Keratinocyte (primary cell): ENCODE data around the gene ZFP91. TPM values are rescaled to one million over a fixed set of nuclear protein-coding genes. Genes with fewer than 3 reads are reported as not detected.

Source experiments
- DNase-seq: peaks from one replicate; pipeline ENCODE4 v3.0.0-alpha.2; 2011; ENCODE audit warnings: low read depth, missing footprints, low spot score
- FAIRE-seq: peaks from 2 replicates; lab custom pipeline; 2011; peaks lifted over from hg19 to GRCh38; lab: Jason Lieb, UNC
- H2AFZ ChIP-seq: 2 replicates; pipeline ENCODE4 v1.6.0; 2012; ENCODE audit warnings: low read length, control low read depth, inconsistent platforms; ENCODE audit not compliant: control insufficient read depth
- H3K27ac ChIP-seq: 2 replicates; pipeline ENCODE4 v1.5.1; 2011; ENCODE audit warnings: low read length; ENCODE audit not compliant: control insufficient read depth, insufficient read depth
- H3K27me3 ChIP-seq: 3 replicates; pipeline ENCODE4 v1.6.0; 2011; ENCODE audit warnings: low read length; ENCODE audit not compliant: control insufficient read depth, insufficient read depth; ENCODE audit errors: extremely low read depth
- H3K36me3 ChIP-seq, 2 experiments: 2 replicates in 1 of 2; 3 replicates in 1 of 2; pipeline ENCODE4 v1.5.1; 2011; ENCODE audit warnings: low read length in 2 of 2, mild to moderate bottlenecking in 1 of 2; ENCODE audit not compliant: control insufficient read depth in 2 of 2, insufficient read depth in 2 of 2; ENCODE audit errors: extremely low read depth in 1 of 2
- H3K4me1 ChIP-seq: 3 replicates; pipeline ENCODE4 v1.5.1; 2011; ENCODE audit warnings: low read length; ENCODE audit not compliant: control insufficient read depth, insufficient read depth; ENCODE audit errors: extremely low read depth
- H3K4me2 ChIP-seq: 3 replicates; pipeline ENCODE4 v1.6.0; 2011; ENCODE audit warnings: low read depth, low read length; ENCODE audit not compliant: control insufficient read depth, insufficient read depth; ENCODE audit errors: extremely low read depth
- H3K4me3 ChIP-seq, 3 experiments: fragments of 200-600 bp in 1 of 3; sonication (generic) in 1 of 3; 2 replicates in 2 of 3; 3 replicates in 1 of 3; pipeline ENCODE4 v1.5.1; 2011 to 2016; ENCODE audit warnings: low read length in 3 of 3, mild to moderate bottlenecking in 3 of 3, control low read depth in 2 of 3, inconsistent platforms in 1 of 3, low read depth in 1 of 3, mixed read lengths in 1 of 3, mixed run types in 1 of 3, moderate library complexity in 1 of 3; ENCODE audit not compliant: control insufficient read depth in 2 of 3, insufficient read depth in 2 of 3; ENCODE audit errors: extremely low read depth in 1 of 3
- H3K79me2 ChIP-seq: 2 replicates; pipeline ENCODE4 v1.6.0; 2012; ENCODE audit warnings: low read length; ENCODE audit not compliant: control insufficient read depth, insufficient read depth
- H3K9ac ChIP-seq: 3 replicates; pipeline ENCODE4 v1.6.0; 2011; ENCODE audit warnings: low read length; ENCODE audit not compliant: control insufficient read depth, insufficient read depth; ENCODE audit errors: extremely low read depth
- H3K9me1 ChIP-seq: 3 replicates; pipeline ENCODE4 v1.6.0; 2011; ENCODE audit warnings: low read length; ENCODE audit not compliant: control insufficient read depth, insufficient read depth; ENCODE audit errors: extremely low read depth
- H3K9me3 ChIP-seq: 2 replicates; pipeline ENCODE4 v1.5.1; 2012; ENCODE audit warnings: low read depth, low read length; ENCODE audit not compliant: control insufficient read depth
- H4K20me1 ChIP-seq: 3 replicates; pipeline ENCODE4 v1.6.0; 2011; ENCODE audit warnings: low read length; ENCODE audit not compliant: control insufficient read depth, insufficient read depth; ENCODE audit errors: extremely low read depth
- EZH2 ChIP-seq: IDR thresholded peaks from one replicate; pipeline ENCODE4 v1.6.1; 2012; ENCODE audit warnings: inconsistent platforms, mild to moderate bottlenecking, low read length, moderate library complexity
- dilution Hi-C: fragments of 300-500 bp; cut with MboI; formaldehyde crosslinking; loops from one replicate; pipeline ENCODE4 v1.7.0; 2020; ENCODE audit warnings: low sequenced_read_pairs; ENCODE audit not compliant: extremely low pct_ligation_motif_present
- polyA plus RNA-seq, 5 experiments: library from polyadenylated mRNA; depleted of rRNA in 3 of 5; stranded (reverse) in 3 of 5; stranded (forward) in 1 of 5; unstranded in 1 of 5; fragments of >200 nt; gene quantifications; 1 replicate in 1 of 5; 2 replicates in 3 of 5; 3 replicates in 1 of 5; pipeline versions ENCODE4 v1.2.1 to v1.2.3, GENCODE V29; 2011 to 2012; ENCODE audit warnings: missing spikeins in 2 of 5, low read depth in 1 of 5, low replicate concordance in 1 of 5
- TF ChIP-seq, protein P1 (sequence below), 3 experiments: IDR thresholded peaks in 1 of 3; conservative IDR thresholded peaks in 1 of 3; optimal IDR thresholded peaks in 1 of 3; 2 replicates in 2 of 3; 3 replicates in 1 of 3; pipeline versions ENCODE3 to v1.5.1; 2011; ENCODE audit warnings: low read length in 3 of 3, mild to moderate bottlenecking in 3 of 3, moderate library complexity in 2 of 3, control low read depth in 1 of 3, inconsistent platforms in 1 of 3; ENCODE audit not compliant: insufficient read depth in 2 of 3; ENCODE audit errors: extremely low read depth in 1 of 3

ZFP91 gene
- polyA plus RNA-seq, 1 donor (not counting 4 experiments of a cell fraction or from before 2014, with no cell fraction given) = 45.6 TPM

- dilution Hi-C loops = no loop called here
- Histone ChIP-seq H3K4me3 (peak within 1 kb of the TSS in 2 of 3 experiments; percentile 1 to 5), H3K36me3 (peaks cover 14 to 28% of the 10 kb centered on the region in 2 experiments), H3K4me1 (peaks cover 46% of the 10 kb centered on the region), H3K9me1 (no peaks in the 10 kb centered on the region), H2AFZ (no peak within 1 kb of the TSS), H3K79me2 (peaks cover 4% of the 10 kb centered on the region), H3K27me3 (no peaks in the 10 kb centered on the region), H4K20me1 (no peaks in the 10 kb centered on the region), H3K4me2 (peak within 1 kb of the TSS; percentile 53), H3K9ac (no peak within 1 kb of the TSS), H3K9me3 (no peaks in the 10 kb centered on the region), H3K27ac (peak within 1 kb of the TSS; percentile 44)
- TF ChIP-seq EZH2 = no peak
- TF ChIP-seq, protein P1, sequence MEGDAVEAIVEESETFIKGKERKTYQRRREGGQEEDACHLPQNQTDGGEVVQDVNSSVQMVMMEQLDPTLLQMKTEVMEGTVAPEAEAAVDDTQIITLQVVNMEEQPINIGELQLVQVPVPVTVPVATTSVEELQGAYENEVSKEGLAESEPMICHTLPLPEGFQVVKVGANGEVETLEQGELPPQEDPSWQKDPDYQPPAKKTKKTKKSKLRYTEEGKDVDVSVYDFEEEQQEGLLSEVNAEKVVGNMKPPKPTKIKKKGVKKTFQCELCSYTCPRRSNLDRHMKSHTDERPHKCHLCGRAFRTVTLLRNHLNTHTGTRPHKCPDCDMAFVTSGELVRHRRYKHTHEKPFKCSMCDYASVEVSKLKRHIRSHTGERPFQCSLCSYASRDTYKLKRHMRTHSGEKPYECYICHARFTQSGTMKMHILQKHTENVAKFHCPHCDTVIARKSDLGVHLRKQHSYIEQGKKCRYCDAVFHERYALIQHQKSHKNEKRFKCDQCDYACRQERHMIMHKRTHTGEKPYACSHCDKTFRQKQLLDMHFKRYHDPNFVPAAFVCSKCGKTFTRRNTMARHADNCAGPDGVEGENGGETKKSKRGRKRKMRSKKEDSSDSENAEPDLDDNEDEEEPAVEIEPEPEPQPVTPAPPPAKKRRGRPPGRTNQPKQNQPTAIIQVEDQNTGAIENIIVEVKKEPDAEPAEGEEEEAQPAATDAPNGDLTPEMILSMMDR (optimal IDR thresholded peaks at IDR 0.05 in 1 of 3, IDR thresholded peaks at IDR 0.05 in 1 of 3, conservative IDR thresholded peaks at IDR 0.05 in 1 of 3; ENCODE audit: extremely low read depth in 1 of 3, insufficient read depth in 2 of 3, low read length in 3 of 3) = no peak
- DNase-seq (no peak), FAIRE-seq (no peak)
These were observed 43.5 kb downstream of the ZFP91 start, which contains the start of gene CNTF for GRCh38 chr11:58622344-58622743. CNTF (plus strand) TSS chr11:58622665; CDS start chr11:58622753, 88 bp downstream.

DNA sequence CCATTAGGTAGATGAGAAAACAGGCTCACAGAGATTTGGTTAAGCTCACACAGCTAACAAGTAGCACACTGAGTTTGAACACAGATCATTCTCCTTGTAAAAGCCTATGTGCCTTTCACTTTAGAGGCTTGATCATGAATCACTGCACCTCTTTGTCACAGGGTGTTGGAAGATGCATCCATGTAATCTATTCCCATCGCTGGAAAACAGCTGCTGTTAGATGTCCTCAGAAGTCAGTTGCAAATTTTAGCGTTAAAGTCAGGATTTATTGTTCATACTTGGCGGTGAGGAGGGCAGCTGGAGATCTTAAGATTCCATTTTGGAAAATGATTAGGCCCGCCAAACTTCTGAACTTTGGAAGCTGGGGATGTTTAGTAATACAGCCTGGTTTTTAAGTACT, 46.2 kb downstream of the ZFP91 start:
- H3K4me2 ChIP-seq = no peak overlapping the region
- no peak overlapping the region for H3K4me3 ChIP-seq
- no peak overlapping the region for H3K9ac ChIP-seq
- TF ChIP-seq, protein P1 (optimal IDR thresholded peaks at IDR 0.05 in 1 of 3, IDR thresholded peaks at IDR 0.05 in 1 of 3, conservative IDR thresholded peaks at IDR 0.05 in 1 of 3; ENCODE audit: extremely low read depth in 1 of 3, insufficient read depth in 2 of 3, low read length in 3 of 3) = no peak
- no peak for TF ChIP-seq EZH2
- H3K4me1 ChIP-seq = peaks cover 72% of the 10 kb centered on the region
- H3K79me2 ChIP-seq = peaks cover 4% of the 10 kb centered on the region
- H2AFZ ChIP-seq = no peak overlapping the region
- dilution Hi-C loops = no loop called here
- DNase-seq = no peak
- no peaks in the 10 kb centered on the region for H4K20me1 ChIP-seq
- H3K36me3 ChIP-seq = peaks cover 4 to 21% of the 10 kb centered on the region in 2 experiments
- H3K9me3 ChIP-seq = no peaks in the 10 kb centered on the region
- no peaks in the 10 kb centered on the region for H3K27me3 ChIP-seq
- no peak for FAIRE-seq
- no peaks in the 10 kb centered on the region for H3K9me1 ChIP-seq
- peak overlapping the region; percentile 68 for H3K27ac ChIP-seq
